ENCODE results near the gene DSCAM.

- TF ChIP-seq CTCF (IDR thresholded peaks at IDR 0.05) (no peak), POLR2A (IDR thresholded peaks at IDR 0.05) (no peak), EP300 (IDR thresholded peaks at IDR 0.05) (no peak)
Observed at GRCh38 chr21:40732253-40733023, 114.5 kb downstream of the DSCAM start.
